Endothelial cell of umbilical vein (primary cell): ENCODE results near the gene STAC2. TPM values are rescaled to one million over a fixed set of nuclear protein-coding genes. Genes with fewer than 3 reads are reported as not detected.

Experiments
- BruUV-seq: library from RNA; stranded (reverse); fragments of 400-500 nt; replicated peaks from 2 replicates; lab custom pipeline; 2021; lab: Mats Ljungman, UMichigan
- CTCF ChIA-PET: fragments of 300-600, 350-600 bp; sonication (Branson Sonifier 250); formaldehyde crosslinking; loops from one replicate; lab custom pipeline; 2021; ENCODE audit warnings: antibody characterized with exemption, inconsistent platforms; lab: Charles Lee
- POLR2A ChIA-PET: fragments of 300-600, 350-600 bp; sonication (Branson Sonifier 250); formaldehyde crosslinking; loops from one replicate; lab custom pipeline; 2021; ENCODE audit warnings: antibody characterized with exemption, inconsistent platforms; lab: Charles Lee
- DNase-seq: peaks from one replicate; pipeline ENCODE4 v3.0.0-alpha.2; 2011; ENCODE audit warnings: low read depth, low spot score
- FAIRE-seq: peaks from 2 replicates; lab custom pipeline; 2011; peaks lifted over from hg19 to GRCh38; lab: Jason Lieb, UNC
- H2AFZ ChIP-seq: 2 replicates; pipeline ENCODE4 v1.6.0; 2012; ENCODE audit warnings: low read depth, low read length, control low read depth, inconsistent platforms
- H3K27ac ChIP-seq: 2 replicates; pipeline ENCODE4 v1.5.1; 2011; ENCODE audit warnings: low read depth, mild to moderate bottlenecking, control low read depth, low read length, moderate library complexity; ENCODE audit not compliant: insufficient read depth
- H3K27me3 ChIP-seq, 2 experiments: 2 replicates each; pipeline versions ENCODE4 v1.6.0 to v1.6.1; 2011; ENCODE audit warnings: low read length in 2 of 2, mixed read lengths in 1 of 2; ENCODE audit not compliant: control insufficient read depth in 2 of 2, insufficient read depth in 2 of 2
- H3K36me3 ChIP-seq, 2 experiments: 2 replicates in 1 of 2; 3 replicates in 1 of 2; pipeline ENCODE4 v1.5.1; 2011; ENCODE audit warnings: low read length in 2 of 2, mild to moderate bottlenecking in 1 of 2, moderate library complexity in 1 of 2; ENCODE audit not compliant: control insufficient read depth in 2 of 2, insufficient read depth in 2 of 2; ENCODE audit errors: extremely low read depth in 1 of 2
- H3K4me1 ChIP-seq: 3 replicates; pipeline ENCODE4 v1.5.1; 2011; ENCODE audit warnings: mild to moderate bottlenecking, low read length; ENCODE audit not compliant: control insufficient read depth, insufficient read depth; ENCODE audit errors: extremely low read depth
- H3K4me2 ChIP-seq: 2 replicates; pipeline ENCODE4 v1.6.1; 2011; ENCODE audit warnings: low read length, control low read depth, mixed read lengths; ENCODE audit not compliant: insufficient read depth
- H3K4me3 ChIP-seq, 3 experiments: fragments of 200-600 bp in 1 of 3; sonication (generic), shearing (Covaris generic) in 1 of 3; replicated peaks in 1 of 3; 2 replicates each; pipeline ENCODE4 v1.5.1; 2011 to 2016; ENCODE audit warnings: control low read depth in 3 of 3, low read length in 3 of 3, mild to moderate bottlenecking in 2 of 3, inconsistent platforms in 1 of 3, low read depth in 1 of 3, moderate library complexity in 1 of 3; ENCODE audit not compliant: insufficient read depth in 1 of 3
- H3K79me2 ChIP-seq: 2 replicates; pipeline ENCODE4 v1.6.0; 2012; ENCODE audit warnings: low read length, inconsistent platforms; ENCODE audit not compliant: control insufficient read depth, insufficient read depth
- H3K9ac ChIP-seq: replicated peaks from 2 replicates; pipeline ENCODE3; 2011; ENCODE audit warnings: low read length, control low read depth; ENCODE audit not compliant: insufficient read depth; ENCODE audit errors: extremely low read depth
- H3K9me1 ChIP-seq: replicated peaks from 3 replicates; pipeline ENCODE4 v1.6.0; 2011; ENCODE audit warnings: mild to moderate bottlenecking, low read length; ENCODE audit not compliant: control insufficient read depth, insufficient read depth; ENCODE audit errors: extremely low read depth
- H3K9me3 ChIP-seq: replicated peaks from 2 replicates; pipeline ENCODE4 v1.5.1; 2012; ENCODE audit warnings: low read length, inconsistent platforms; ENCODE audit not compliant: control insufficient read depth, insufficient read depth
- H4K20me1 ChIP-seq: replicated peaks from 2 replicates; pipeline ENCODE3; 2011; ENCODE audit warnings: mild to moderate bottlenecking, low read length; ENCODE audit not compliant: control insufficient read depth, insufficient read depth; ENCODE audit errors: extremely low read depth
- CTCF ChIP-seq, 2 donors: IDR thresholded peaks; 1 replicate in 1 of 2; 2 replicates in 1 of 2; pipeline ENCODE4 v1.5.1; 2011; ENCODE audit warnings: low read length in 2 of 2, mild to moderate bottlenecking in 2 of 2, moderate library complexity in 2 of 2, control low read depth in 1 of 2, inconsistent platforms in 1 of 2, low read depth in 1 of 2; ENCODE audit not compliant: insufficient read depth in 1 of 2; ENCODE audit errors: extremely low read depth in 1 of 2
- FOS ChIP-seq: IDR thresholded peaks from 2 replicates; pipeline ENCODE4 v1.6.1; 2011; ENCODE audit warnings: mild to moderate bottlenecking, low read length, moderate library complexity, borderline replicate concordance; ENCODE audit not compliant: insufficient read depth
- MAX ChIP-seq: IDR thresholded peaks from 2 replicates; pipeline ENCODE4 v1.6.1; 2011; ENCODE audit not compliant: insufficient read depth, insufficient read length
- POLR2A ChIP-seq: IDR thresholded peaks from 2 replicates; pipeline ENCODE4 v1.6.1; 2012; ENCODE audit warnings: low read depth, mild to moderate bottlenecking, control low read depth, low read length
- POLR2AphosphoS5 ChIP-seq: IDR thresholded peaks from 2 replicates; pipeline ENCODE4 v1.6.1; 2012; ENCODE audit warnings: low read depth, mild to moderate bottlenecking, control low read depth, low read length, moderate library complexity; ENCODE audit not compliant: insufficient read depth
- dilution Hi-C: fragments of 300-500 bp; cut with MboI; formaldehyde crosslinking; loops from one replicate; pipeline ENCODE4 v1.15.0; 2019; ENCODE audit warnings: low sequenced_read_pairs; ENCODE audit not compliant: extremely low pct_ligation_motif_present
- intact Hi-C: fragments of 100-400 bp; cut with micrococcal nuclease; formaldehyde crosslinking; loops from one replicate; pipeline ENCODE4 v1.10.0; 2022
- polyA plus RNA-seq, 4 experiments: library from polyadenylated mRNA; depleted of rRNA in 3 of 4; stranded (reverse) in 3 of 4; unstranded in 1 of 4; fragments of >200 nt; gene quantifications; 2 replicates each; pipeline versions ENCODE4 v1.2.1 to v1.2.3, GENCODE V29; 2011 to 2012; ENCODE audit warnings: missing spikeins in 1 of 4
- total RNA-seq: library from RNA; stranded (reverse); gene quantifications from 2 replicates; pipeline ENCODE4 v1.2.3, GENCODE V29; 2021

STAC2 gene
- total and polyA plus RNA-seq, 2 donors (not counting 3 experiments of a cell fraction or from before 2014, with no cell fraction given), result not detected

- Histone ChIP-seq H3K27me3 (peaks cover 29 to 34% of the 10 kb centered on the region in 2 experiments), H3K4me2 (no peak overlapping the region), H2AFZ (no peak overlapping the region), H3K79me2 (no peaks in the 10 kb centered on the region), H3K9ac (no peak overlapping the region), H3K4me3 (no peak overlapping the region), H3K27ac (no peak overlapping the region), H4K20me1 (no peaks in the 10 kb centered on the region), H3K36me3 (no peaks in the 10 kb centered on the region), H3K4me1 (peaks cover 10% of the 10 kb centered on the region), H3K9me3 (no peaks in the 10 kb centered on the region), H3K9me1 (no peaks in the 10 kb centered on the region)
- no TSS peak for BruUV-seq
- ChIA-PET POLR2A (no interaction called here), CTCF (interaction anchor here (1.4 to 3.8 kb wide), 3 partner anchors 8 to 59 kb away, joined by 4 to 15 read pairs (median 8); no protein-coding TSS in a partner anchor)
- intact Hi-C loops (loop anchor here (2.0 kb wide), 1 partner anchor 23 kb away; the partner anchor contains the start of gene RPL19), dilution Hi-C loops (no loop called here)
- DNase-seq (no peak), FAIRE-seq (no peak)
- TF ChIP-seq FOS (no peak), CTCF (IDR thresholded peaks at IDR 0.05; ENCODE audit: extremely low read depth in 1 of 2, insufficient read depth in 1 of 2, low read depth in 1 of 2, low read length in 2 of 2) (no peak), POLR2AphosphoS5 (no peak), POLR2A (no peak), MAX (no peak)
Measured at GRCh38 chr17:39223907-39224777, 1.6 kb downstream of the STAC2 start.
